Parathyroid adenoma (tissue), 2 donors: Measurements from ENCODE around the gene XXYLT1.

Experiments used
- H2AFZ ChIP-seq: fragments of 300-600 bp; sonication (generic); one replicate; pipeline ENCODE4 v1.7.0; 2017; ENCODE audit warnings: antibody characterized with exemption, mild to moderate bottlenecking
- H3K27ac ChIP-seq: fragments of 300-600 bp; sonication (generic); one replicate; pipeline ENCODE4 v1.7.0; 2017
- H3K27me3 ChIP-seq: fragments of 300-600 bp; sonication (generic); one replicate; pipeline ENCODE4 v1.7.0; 2017; ENCODE audit warnings: low read length; ENCODE audit not compliant: control insufficient read depth, insufficient read depth
- H3K36me3 ChIP-seq: fragments of 300-600 bp; sonication (generic); one replicate; pipeline ENCODE4 v1.7.0; 2017; ENCODE audit warnings: low read length; ENCODE audit not compliant: control insufficient read depth, insufficient read depth
- H3K4me1 ChIP-seq: fragments of 300-600 bp; sonication (generic); one replicate; pipeline ENCODE4 v1.7.0; 2017; ENCODE audit warnings: control low read depth
- H3K4me2 ChIP-seq: fragments of 300-600 bp; sonication (generic); one replicate; pipeline ENCODE4 v1.7.0; 2017; ENCODE audit warnings: low read length
- H3K4me3 ChIP-seq: fragments of 300-600 bp; sonication (generic); one replicate; pipeline ENCODE4 v1.7.0; 2017; ENCODE audit warnings: low read depth, low read length
- H3K79me2 ChIP-seq: fragments of 300-600 bp; sonication (generic); one replicate; pipeline ENCODE4 v1.7.0; 2017; ENCODE audit warnings: control low read depth
- H3K9ac ChIP-seq: fragments of 300-600 bp; sonication (generic); one replicate; pipeline ENCODE4 v1.7.0; 2017; ENCODE audit warnings: mild to moderate bottlenecking
- H3K9me3 ChIP-seq: fragments of 300-600 bp; sonication (generic); one replicate; pipeline ENCODE4 v1.7.0; 2017; ENCODE audit warnings: low read length; ENCODE audit not compliant: control insufficient read depth
- TF ChIP-seq, protein P1 (sequence below): fragments of 300-600 bp; sonication (generic); IDR thresholded peaks from one replicate; pipeline ENCODE4 v1.7.0; 2017; ENCODE audit warnings: antibody characterized with exemption, mild to moderate bottlenecking
- donor health status: primary hyperparathyroidism.

Gene XXYLT1

DNA sequence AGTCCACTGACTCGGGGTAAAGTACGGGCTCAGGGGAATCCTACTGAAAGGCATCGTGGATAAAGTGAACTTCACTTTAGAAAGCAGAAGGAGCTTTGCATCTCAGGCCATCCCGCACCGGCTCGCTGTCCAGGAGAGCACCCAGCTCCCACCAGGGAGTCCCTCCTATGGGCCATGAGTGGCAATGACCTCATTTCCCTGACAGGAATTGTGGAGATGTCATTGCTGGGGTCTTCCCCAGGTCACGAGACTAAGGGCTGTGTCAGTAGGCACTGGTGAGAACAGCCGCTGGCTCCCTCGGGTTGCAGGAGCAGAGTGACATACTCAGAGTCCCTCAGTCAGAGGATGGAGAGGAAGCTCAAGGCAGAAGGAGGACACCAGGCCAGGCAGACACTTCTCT is 97.3 kb downstream of the XXYLT1 start:
- H3K27me3 ChIP-seq, result no peaks in the 10 kb centered on the region

DNA sequence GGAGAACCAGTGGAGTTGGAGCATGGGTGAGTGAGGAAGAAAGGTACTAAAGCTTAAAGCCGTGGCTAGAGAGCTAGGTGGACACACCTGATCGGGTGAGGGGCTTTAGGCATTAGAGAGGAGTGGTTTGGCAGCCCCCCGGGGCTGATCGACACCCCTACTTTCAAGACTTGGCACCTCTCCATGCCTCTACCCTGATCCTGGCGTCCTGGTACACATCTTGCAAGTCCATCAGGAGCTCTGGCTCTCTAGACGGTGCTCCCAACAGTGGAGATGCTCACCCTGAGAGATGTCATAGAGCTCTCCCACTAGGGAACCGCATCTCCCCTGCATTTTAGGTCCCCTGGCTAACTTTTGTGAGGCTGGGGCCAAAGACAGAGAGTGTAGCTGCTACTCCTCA is 98.1 kb downstream of the XXYLT1 start:
- H3K79me2 ChIP-seq, result peaks cover 21% of the 10 kb centered on the region
- H3K9ac ChIP-seq, result no peak overlapping the region
- H3K9me3 ChIP-seq, result no peaks in the 10 kb centered on the region
- H3K4me3 ChIP-seq, result no peak overlapping the region
- no peak overlapping the region for H2AFZ ChIP-seq
- peaks cover under 1% of the 10 kb centered on the region for H3K4me1 ChIP-seq
- H3K27me3 ChIP-seq, result no peaks in the 10 kb centered on the region
- no peaks in the 10 kb centered on the region for H3K36me3 ChIP-seq
- H3K27ac ChIP-seq, result no peak overlapping the region
- TF ChIP-seq, protein P1, sequence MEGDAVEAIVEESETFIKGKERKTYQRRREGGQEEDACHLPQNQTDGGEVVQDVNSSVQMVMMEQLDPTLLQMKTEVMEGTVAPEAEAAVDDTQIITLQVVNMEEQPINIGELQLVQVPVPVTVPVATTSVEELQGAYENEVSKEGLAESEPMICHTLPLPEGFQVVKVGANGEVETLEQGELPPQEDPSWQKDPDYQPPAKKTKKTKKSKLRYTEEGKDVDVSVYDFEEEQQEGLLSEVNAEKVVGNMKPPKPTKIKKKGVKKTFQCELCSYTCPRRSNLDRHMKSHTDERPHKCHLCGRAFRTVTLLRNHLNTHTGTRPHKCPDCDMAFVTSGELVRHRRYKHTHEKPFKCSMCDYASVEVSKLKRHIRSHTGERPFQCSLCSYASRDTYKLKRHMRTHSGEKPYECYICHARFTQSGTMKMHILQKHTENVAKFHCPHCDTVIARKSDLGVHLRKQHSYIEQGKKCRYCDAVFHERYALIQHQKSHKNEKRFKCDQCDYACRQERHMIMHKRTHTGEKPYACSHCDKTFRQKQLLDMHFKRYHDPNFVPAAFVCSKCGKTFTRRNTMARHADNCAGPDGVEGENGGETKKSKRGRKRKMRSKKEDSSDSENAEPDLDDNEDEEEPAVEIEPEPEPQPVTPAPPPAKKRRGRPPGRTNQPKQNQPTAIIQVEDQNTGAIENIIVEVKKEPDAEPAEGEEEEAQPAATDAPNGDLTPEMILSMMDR, result no peak
- no peak overlapping the region for H3K4me2 ChIP-seq

More for the DNA sequence above, 97.3 kb downstream of the XXYLT1 start:
- H3K9ac ChIP-seq, result no peak overlapping the region
- H3K27ac ChIP-seq, result no peak overlapping the region
- TF ChIP-seq, protein P1, result no peak
- peaks cover 8% of the 10 kb centered on the region for H3K4me1 ChIP-seq
- no peaks in the 10 kb centered on the region for H3K9me3 ChIP-seq
- peaks cover 21% of the 10 kb centered on the region for H3K79me2 ChIP-seq
- no peak overlapping the region for H3K4me3 ChIP-seq
- no peaks in the 10 kb centered on the region for H3K36me3 ChIP-seq
- H2AFZ ChIP-seq, result no peak overlapping the region
- H3K4me2 ChIP-seq, result no peak overlapping the region

DNA sequence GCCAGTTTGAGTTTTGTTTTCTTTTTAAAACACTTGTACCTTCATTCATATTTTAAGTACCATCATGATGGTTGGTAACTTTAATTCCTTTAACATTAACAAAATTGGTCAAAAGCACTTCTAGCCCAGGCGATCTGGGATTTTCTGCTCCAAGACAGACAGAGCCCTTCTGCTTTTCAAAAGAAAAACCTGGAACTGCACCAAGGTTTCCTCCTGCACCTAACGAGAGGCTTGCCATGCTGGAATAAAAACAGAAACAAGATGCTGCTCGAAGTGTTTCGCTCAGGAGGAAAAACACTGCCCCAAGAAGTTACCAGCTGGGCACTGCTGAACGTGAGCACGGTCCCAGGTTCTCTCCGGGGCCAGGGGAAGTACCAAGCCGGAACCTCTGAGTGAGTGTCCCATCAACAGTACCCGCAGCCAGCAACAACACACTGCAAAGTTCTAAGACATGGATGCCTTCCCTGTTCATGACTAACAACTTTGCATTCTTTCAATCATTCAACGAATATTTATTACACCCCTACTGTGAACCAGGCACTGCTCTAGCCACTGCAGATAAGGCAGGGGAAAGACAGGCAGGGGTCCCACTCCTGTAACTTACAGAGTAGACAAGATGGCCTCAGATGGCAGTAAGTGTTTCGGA is 98.8 kb downstream of the XXYLT1 start:
- TF ChIP-seq, protein P1, result no peak
- Histone ChIP-seq H3K4me2 (no peak overlapping the region), H3K4me1 (no peaks in the 10 kb centered on the region), H3K36me3 (no peaks in the 10 kb centered on the region), H3K79me2 (peaks cover 21% of the 10 kb centered on the region), H2AFZ (no peak overlapping the region), H3K9ac (no peak overlapping the region), H3K27me3 (no peaks in the 10 kb centered on the region), H3K27ac (no peak overlapping the region), H3K9me3 (no peaks in the 10 kb centered on the region), H3K4me3 (no peak overlapping the region)

DNA sequence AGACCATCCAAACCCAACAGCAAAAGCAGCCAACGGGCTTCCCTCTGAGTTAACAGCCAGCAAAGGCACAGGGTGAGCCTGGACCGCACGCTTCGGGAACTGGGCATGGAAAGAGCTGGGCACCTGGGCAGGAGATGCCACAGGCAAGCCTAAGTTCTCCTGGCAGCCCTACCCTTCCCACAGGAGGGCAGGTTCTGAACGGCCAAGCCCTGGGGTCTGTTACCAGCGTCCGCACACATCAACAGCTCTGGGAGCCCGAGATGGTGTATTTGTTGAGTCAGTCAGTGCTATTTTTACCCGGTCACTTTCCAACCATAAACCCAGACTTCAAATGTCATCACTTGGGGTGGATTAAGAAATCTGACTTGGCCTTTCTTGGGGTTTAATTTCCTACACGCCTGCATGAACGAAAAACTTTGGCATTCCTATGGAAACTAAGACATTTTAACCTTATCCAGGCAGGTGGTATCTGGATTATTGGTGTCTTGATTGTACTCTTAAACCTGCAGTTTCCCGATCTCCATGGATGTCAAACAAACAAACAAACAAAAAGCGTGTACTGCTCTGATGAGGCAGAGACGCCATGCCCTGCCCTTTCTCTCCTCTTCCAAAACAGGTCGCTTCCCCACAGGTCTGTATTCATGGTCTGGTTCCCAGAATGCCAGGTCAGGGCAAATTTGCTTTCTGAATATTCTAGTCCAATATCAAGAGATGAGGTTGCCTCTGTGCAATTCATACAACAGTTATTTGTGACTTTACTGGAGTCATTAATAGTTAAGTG is 99.7 kb downstream of the XXYLT1 start:
- H3K4me3 ChIP-seq, result no peak overlapping the region
- no peak overlapping the region for H3K9ac ChIP-seq
- TF ChIP-seq, protein P1, result no peak
- H3K27me3 ChIP-seq, result no peaks in the 10 kb centered on the region
- H3K4me1 ChIP-seq, result no peaks in the 10 kb centered on the region
- H2AFZ ChIP-seq, result no peak overlapping the region
- no peak overlapping the region for H3K4me2 ChIP-seq
- H3K9me3 ChIP-seq, result no peaks in the 10 kb centered on the region
- H3K36me3 ChIP-seq, result no peaks in the 10 kb centered on the region
- peaks cover 20% of the 10 kb centered on the region for H3K79me2 ChIP-seq
- H3K27ac ChIP-seq, result no peak overlapping the region
